ENCODE data around the gene ARHGEF28. TPM values are rescaled to one million over a fixed set of nuclear protein-coding genes. Genes with fewer than 3 reads are reported as not detected.

ARHGEF28 gene
- total and polyA plus RNA-seq, 2 donors (not counting 1 experiment from before 2014, with no cell fraction given) = 2.3 to 34.3 TPM

DNA sequence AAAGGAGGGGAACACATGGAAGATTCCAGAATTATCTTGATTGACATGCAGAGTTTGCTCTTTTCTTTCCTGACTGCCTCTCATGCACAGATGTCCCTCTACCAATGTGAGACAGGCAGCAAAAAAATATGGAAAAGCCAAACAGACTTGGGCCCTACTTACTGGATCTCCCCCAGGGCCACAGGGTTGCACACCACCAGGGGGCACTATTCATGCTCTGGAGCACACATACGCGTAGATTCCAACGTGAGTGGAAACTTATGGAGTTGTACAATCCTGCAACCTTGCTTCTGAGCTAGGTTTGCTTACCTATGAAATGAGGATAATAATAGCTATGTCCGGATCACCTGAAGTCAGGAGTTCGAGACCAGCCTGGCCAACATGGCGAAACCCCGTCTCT, 319.5 kb downstream of the ARHGEF28 start:
- Histone ChIP-seq H2AFZ (ENCODE audit: low read length) (no peak overlapping the region), H3K4me3 (replicated peaks in 1 of 4; ENCODE audit: control extremely low read depth in 1 of 4, insufficient read depth in 1 of 4, low read depth in 3 of 4, low read length in 4 of 4) (no peak overlapping the region), H3K4me1 (ENCODE audit: control insufficient read depth, extremely low read depth, insufficient read depth, low read length) (peaks cover 5% of the 10 kb centered on the region), H3K36me3 (ENCODE audit: control insufficient read depth, insufficient read depth, low read length) (no peaks in the 10 kb centered on the region), H4K20me1 (ENCODE audit: control insufficient read depth, extremely low read depth, insufficient read depth, low read length) (no peaks in the 10 kb centered on the region), H3K4me2 (ENCODE audit: extremely low read depth, insufficient read depth, low read length) (no peak overlapping the region), H3K27me3 (ENCODE audit: control insufficient read depth, insufficient read depth, low read length) (no peaks in the 10 kb centered on the region), H3K27ac (ENCODE audit: insufficient read depth, low read length) (no peak overlapping the region), H3K79me2 (ENCODE audit: control insufficient read depth, insufficient read depth, low read length) (no peaks in the 10 kb centered on the region), H3K9me3 (ENCODE audit: control insufficient read depth, insufficient read depth, low read depth, low read length) (no peaks in the 10 kb centered on the region), H3K9ac (ENCODE audit: insufficient read depth, low read length) (no peak overlapping the region)
- TF ChIP-seq, protein P1, sequence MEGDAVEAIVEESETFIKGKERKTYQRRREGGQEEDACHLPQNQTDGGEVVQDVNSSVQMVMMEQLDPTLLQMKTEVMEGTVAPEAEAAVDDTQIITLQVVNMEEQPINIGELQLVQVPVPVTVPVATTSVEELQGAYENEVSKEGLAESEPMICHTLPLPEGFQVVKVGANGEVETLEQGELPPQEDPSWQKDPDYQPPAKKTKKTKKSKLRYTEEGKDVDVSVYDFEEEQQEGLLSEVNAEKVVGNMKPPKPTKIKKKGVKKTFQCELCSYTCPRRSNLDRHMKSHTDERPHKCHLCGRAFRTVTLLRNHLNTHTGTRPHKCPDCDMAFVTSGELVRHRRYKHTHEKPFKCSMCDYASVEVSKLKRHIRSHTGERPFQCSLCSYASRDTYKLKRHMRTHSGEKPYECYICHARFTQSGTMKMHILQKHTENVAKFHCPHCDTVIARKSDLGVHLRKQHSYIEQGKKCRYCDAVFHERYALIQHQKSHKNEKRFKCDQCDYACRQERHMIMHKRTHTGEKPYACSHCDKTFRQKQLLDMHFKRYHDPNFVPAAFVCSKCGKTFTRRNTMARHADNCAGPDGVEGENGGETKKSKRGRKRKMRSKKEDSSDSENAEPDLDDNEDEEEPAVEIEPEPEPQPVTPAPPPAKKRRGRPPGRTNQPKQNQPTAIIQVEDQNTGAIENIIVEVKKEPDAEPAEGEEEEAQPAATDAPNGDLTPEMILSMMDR (conservative IDR thresholded peaks at IDR 0.05 in 1 of 2, IDR thresholded peaks at IDR 0.05 in 1 of 2; ENCODE audit: low read depth in 1 of 2, low read length in 2 of 2) = peak in 1 of 2 donors; percentile 15
- TF ChIP-seq EZH2 (IDR thresholded peaks at IDR 0.05; ENCODE audit: low read length, missing control alignments) = no peak
- no peak for DNase-seq (ENCODE audit: low read depth in 2 of 2)

DNA sequence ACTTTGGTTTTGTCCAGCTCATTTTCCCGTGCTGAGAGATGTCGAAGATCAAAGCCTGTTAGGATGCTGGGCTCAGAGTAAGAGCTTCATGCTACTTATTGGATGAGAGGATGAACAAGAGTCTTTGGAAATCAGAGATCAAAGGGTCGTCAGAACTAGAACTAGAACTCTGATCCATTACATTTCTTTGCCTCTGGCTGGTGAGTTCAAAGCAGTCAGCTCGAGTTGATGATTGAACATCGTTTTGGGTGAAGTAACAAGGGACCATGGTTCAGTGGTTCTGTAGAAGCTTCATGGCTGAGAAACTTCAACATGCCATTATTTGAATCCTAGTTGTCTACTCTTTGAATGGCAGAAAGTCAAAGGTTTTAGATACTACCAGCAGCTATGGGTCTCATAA, 320.3 kb downstream of the ARHGEF28 start:
- Histone ChIP-seq H3K79me2 (ENCODE audit: control insufficient read depth, insufficient read depth, low read length) (no peaks in the 10 kb centered on the region), H2AFZ (ENCODE audit: low read length) (no peak overlapping the region), H3K4me1 (ENCODE audit: control insufficient read depth, extremely low read depth, insufficient read depth, low read length) (peaks cover 5% of the 10 kb centered on the region), H3K4me3 (replicated peaks in 1 of 4; ENCODE audit: control extremely low read depth in 1 of 4, insufficient read depth in 1 of 4, low read depth in 3 of 4, low read length in 4 of 4) (no peak overlapping the region), H3K27me3 (ENCODE audit: control insufficient read depth, insufficient read depth, low read length) (no peaks in the 10 kb centered on the region), H4K20me1 (ENCODE audit: control insufficient read depth, extremely low read depth, insufficient read depth, low read length) (no peaks in the 10 kb centered on the region), H3K4me2 (ENCODE audit: extremely low read depth, insufficient read depth, low read length) (no peak overlapping the region), H3K27ac (ENCODE audit: insufficient read depth, low read length) (no peak overlapping the region), H3K9me3 (ENCODE audit: control insufficient read depth, insufficient read depth, low read depth, low read length) (no peaks in the 10 kb centered on the region), H3K36me3 (ENCODE audit: control insufficient read depth, insufficient read depth, low read length) (no peaks in the 10 kb centered on the region), H3K9ac (ENCODE audit: insufficient read depth, low read length) (no peak overlapping the region)
- TF ChIP-seq, protein P1 (conservative IDR thresholded peaks at IDR 0.05 in 1 of 2, IDR thresholded peaks at IDR 0.05 in 1 of 2; ENCODE audit: low read depth in 1 of 2, low read length in 2 of 2) = no peak
- TF ChIP-seq EZH2 (IDR thresholded peaks at IDR 0.05; ENCODE audit: low read length, missing control alignments) = no peak
- no peak for DNase-seq (ENCODE audit: low read depth in 2 of 2)

DNA sequence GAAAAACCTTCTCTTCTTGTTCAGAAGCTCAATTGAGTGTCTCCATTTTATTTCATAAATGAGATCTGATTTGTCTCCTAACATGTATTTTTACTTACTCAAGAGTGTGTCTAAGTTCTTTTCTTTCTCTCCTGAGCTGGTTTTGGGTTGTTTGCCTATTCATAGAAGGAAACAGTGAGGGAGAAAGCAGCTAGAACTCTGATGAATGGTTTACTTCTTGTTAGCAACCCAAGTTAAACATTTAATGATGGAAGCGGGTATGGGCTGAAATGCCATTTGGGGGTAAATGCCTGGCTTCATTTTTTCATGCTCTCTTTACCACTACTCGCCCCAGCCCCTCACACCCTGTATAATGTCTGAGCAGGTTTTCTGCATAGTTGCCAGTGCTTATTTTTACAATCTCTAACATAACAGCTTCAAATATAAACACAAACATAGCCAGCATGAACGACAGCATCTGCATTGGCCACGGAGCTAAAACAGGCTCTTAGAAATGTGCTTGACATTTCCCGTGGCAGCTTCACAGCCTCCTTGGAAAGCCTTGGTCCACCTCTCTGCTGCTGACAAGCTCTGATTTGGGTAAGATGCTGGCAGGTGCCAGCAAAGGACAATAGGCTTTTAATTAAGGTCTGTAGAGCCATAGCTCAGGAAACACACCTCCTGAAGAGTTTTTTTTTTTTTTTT, 321.1 kb downstream of the ARHGEF28 start:
- Histone ChIP-seq H4K20me1 (ENCODE audit: control insufficient read depth, extremely low read depth, insufficient read depth, low read length) (no peaks in the 10 kb centered on the region), H3K9me3 (ENCODE audit: control insufficient read depth, insufficient read depth, low read depth, low read length) (no peaks in the 10 kb centered on the region), H3K4me2 (ENCODE audit: extremely low read depth, insufficient read depth, low read length) (no peak overlapping the region), H2AFZ (ENCODE audit: low read length) (no peak overlapping the region), H3K27ac (ENCODE audit: insufficient read depth, low read length) (no peak overlapping the region), H3K27me3 (ENCODE audit: control insufficient read depth, insufficient read depth, low read length) (no peaks in the 10 kb centered on the region), H3K4me1 (ENCODE audit: control insufficient read depth, extremely low read depth, insufficient read depth, low read length) (peaks cover 5% of the 10 kb centered on the region), H3K4me3 (replicated peaks in 1 of 4; ENCODE audit: control extremely low read depth in 1 of 4, insufficient read depth in 1 of 4, low read depth in 3 of 4, low read length in 4 of 4) (no peak overlapping the region), H3K36me3 (ENCODE audit: control insufficient read depth, insufficient read depth, low read length) (no peaks in the 10 kb centered on the region), H3K79me2 (ENCODE audit: control insufficient read depth, insufficient read depth, low read length) (no peaks in the 10 kb centered on the region), H3K9ac (ENCODE audit: insufficient read depth, low read length) (no peak overlapping the region)
- TF ChIP-seq, protein P1 (conservative IDR thresholded peaks at IDR 0.05 in 1 of 2, IDR thresholded peaks at IDR 0.05 in 1 of 2; ENCODE audit: low read depth in 1 of 2, low read length in 2 of 2) = no peak
- no peak for TF ChIP-seq EZH2 (IDR thresholded peaks at IDR 0.05; ENCODE audit: low read length, missing control alignments)
- no peak for DNase-seq (ENCODE audit: low read depth in 2 of 2)

Data from fibroblast of lung (primary cell).